ENCODE measurements around the gene ATL2.

DNA sequence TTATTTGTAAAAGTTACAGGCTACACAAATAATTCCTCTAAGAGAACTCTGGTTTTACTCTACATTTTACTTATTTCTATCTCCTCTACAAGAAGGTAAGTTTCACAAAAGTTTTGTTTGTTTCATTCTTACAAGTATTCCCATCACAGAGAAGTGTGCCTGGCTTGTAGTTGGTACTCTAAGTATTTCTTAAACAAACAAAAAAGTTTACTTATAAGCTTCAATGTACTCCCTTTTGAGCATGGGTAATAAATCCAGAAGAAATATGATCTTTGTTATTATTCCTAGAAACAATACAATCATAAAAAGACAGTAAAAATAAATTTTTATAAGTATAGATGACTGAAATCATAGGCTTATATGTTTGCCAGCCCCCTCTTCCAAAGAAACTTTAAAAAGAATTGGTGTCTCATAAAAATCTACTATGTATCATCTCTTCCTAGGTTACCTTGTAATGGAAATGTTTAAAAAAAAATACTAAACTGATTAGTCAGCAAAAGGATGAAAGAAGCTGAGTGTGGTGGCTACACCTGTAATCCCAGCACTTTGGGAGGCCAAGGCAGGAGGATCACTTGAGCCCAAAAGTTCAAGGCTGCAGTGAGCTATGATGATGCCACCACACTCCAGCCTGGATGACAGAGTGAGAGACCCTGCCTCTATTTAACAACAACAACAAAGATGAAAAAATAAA lies 54.7 kb downstream of the ATL2 start:
- TF ChIP-seq EP300 (IDR thresholded peaks at IDR 0.05; ENCODE audit: borderline replicate concordance) (no peak), RAD21 (IDR thresholded peaks at IDR 0.05; ENCODE audit: low read depth) (no peak), CEBPB (IDR thresholded peaks at IDR 0.05) (no peak), FOXM1 (IDR thresholded peaks at IDR 0.05; ENCODE audit: borderline replicate concordance, low read depth) (no peak), CREB1 (IDR thresholded peaks at IDR 0.05; ENCODE audit: low read depth) (no peak), TAF1 (IDR thresholded peaks at IDR 0.05; ENCODE audit: low read depth) (no peak), YY1 (IDR thresholded peaks at IDR 0.05; ENCODE audit: low read depth) (no peak), EGR1 (IDR thresholded peaks at IDR 0.05) (no peak), ZBTB7A (IDR thresholded peaks at IDR 0.05; ENCODE audit: low read depth) (no peak)
- TF ChIP-seq, protein P1, sequence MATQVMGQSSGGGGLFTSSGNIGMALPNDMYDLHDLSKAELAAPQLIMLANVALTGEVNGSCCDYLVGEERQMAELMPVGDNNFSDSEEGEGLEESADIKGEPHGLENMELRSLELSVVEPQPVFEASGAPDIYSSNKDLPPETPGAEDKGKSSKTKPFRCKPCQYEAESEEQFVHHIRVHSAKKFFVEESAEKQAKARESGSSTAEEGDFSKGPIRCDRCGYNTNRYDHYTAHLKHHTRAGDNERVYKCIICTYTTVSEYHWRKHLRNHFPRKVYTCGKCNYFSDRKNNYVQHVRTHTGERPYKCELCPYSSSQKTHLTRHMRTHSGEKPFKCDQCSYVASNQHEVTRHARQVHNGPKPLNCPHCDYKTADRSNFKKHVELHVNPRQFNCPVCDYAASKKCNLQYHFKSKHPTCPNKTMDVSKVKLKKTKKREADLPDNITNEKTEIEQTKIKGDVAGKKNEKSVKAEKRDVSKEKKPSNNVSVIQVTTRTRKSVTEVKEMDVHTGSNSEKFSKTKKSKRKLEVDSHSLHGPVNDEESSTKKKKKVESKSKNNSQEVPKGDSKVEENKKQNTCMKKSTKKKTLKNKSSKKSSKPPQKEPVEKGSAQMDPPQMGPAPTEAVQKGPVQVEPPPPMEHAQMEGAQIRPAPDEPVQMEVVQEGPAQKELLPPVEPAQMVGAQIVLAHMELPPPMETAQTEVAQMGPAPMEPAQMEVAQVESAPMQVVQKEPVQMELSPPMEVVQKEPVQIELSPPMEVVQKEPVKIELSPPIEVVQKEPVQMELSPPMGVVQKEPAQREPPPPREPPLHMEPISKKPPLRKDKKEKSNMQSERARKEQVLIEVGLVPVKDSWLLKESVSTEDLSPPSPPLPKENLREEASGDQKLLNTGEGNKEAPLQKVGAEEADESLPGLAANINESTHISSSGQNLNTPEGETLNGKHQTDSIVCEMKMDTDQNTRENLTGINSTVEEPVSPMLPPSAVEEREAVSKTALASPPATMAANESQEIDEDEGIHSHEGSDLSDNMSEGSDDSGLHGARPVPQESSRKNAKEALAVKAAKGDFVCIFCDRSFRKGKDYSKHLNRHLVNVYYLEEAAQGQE (IDR thresholded peaks at IDR 0.05; ENCODE audit: low read depth), result no peak
- TF ChIP-seq, protein P2, sequence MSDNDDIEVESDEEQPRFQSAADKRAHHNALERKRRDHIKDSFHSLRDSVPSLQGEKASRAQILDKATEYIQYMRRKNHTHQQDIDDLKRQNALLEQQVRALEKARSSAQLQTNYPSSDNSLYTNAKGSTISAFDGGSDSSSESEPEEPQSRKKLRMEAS (IDR thresholded peaks at IDR 0.05), result no peak
- TF ChIP-seq, protein P3, sequence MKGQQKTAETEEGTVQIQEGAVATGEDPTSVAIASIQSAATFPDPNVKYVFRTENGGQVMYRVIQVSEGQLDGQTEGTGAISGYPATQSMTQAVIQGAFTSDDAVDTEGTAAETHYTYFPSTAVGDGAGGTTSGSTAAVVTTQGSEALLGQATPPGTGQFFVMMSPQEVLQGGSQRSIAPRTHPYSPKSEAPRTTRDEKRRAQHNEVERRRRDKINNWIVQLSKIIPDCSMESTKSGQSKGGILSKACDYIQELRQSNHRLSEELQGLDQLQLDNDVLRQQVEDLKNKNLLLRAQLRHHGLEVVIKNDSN (IDR thresholded peaks at IDR 0.05), result no peak
